GM23338 (cell line): ENCODE results near the gene ZNF782. TPM values are rescaled to one million over a fixed set of nuclear protein-coding genes. Genes with fewer than 3 reads are reported as not detected.
"Not testable (repeated sequence)": the region's sequence is repeated elsewhere in the genome, so short reads cannot be mapped to it uniquely, and the experiment has no call there.

Source experiments
- ATAC-seq: fragments of 200-7000 bp; cut with Tn5 transposase; 3 replicates; pipeline ENCODE4 v1.9.1; 2020
- DNase-seq: peaks from one replicate; pipeline ENCODE4 v3.0.0-alpha.2; 2015; ENCODE audit warnings: low spot score
- H2AFZ ChIP-seq: fragments of 200-600 bp; sonication (generic); 2 replicates; pipeline ENCODE4 v1.8.0; 2016; ENCODE audit warnings: antibody characterized with exemption, mild to moderate bottlenecking, moderate library complexity
- H3F3A ChIP-seq: fragments of 200-600 bp; sonication (generic); replicated peaks from 2 replicates; pipeline ENCODE4 v1.8.0; 2017; ENCODE audit warnings: antibody characterized with exemption, mixed run types, low read depth
- H3K27ac ChIP-seq: fragments of 200-600 bp; sonication (generic); 2 replicates; pipeline ENCODE4 v1.6.1; 2016; ENCODE audit warnings: low read depth
- H3K27me3 ChIP-seq: fragments of 200-600 bp; sonication (generic); 2 replicates; pipeline ENCODE4 v1.8.0; 2016; ENCODE audit warnings: mild to moderate bottlenecking, mixed run types, moderate library complexity; ENCODE audit not compliant: insufficient read depth
- H3K36me3 ChIP-seq: fragments of 200-600 bp; sonication (generic); 2 replicates; pipeline ENCODE4 v1.8.0; 2016; ENCODE audit warnings: mild to moderate bottlenecking; ENCODE audit not compliant: insufficient read depth
- H3K4me1 ChIP-seq: fragments of 200-600 bp; sonication (generic); 2 replicates; pipeline ENCODE4 v1.8.0; 2016; ENCODE audit warnings: mild to moderate bottlenecking, moderate library complexity; ENCODE audit not compliant: insufficient read depth
- H3K4me2 ChIP-seq: fragments of 200-600 bp; sonication (generic); 2 replicates; pipeline ENCODE4 v1.7.1; 2017; ENCODE audit warnings: mixed run types
- H3K4me3 ChIP-seq: fragments of 200-600 bp; sonication (generic); 2 replicates; pipeline ENCODE4 v1.6.1; 2016; ENCODE audit warnings: mixed run types
- H3K79me2 ChIP-seq: fragments of 200-600 bp; sonication (generic); replicated peaks from 2 replicates; pipeline ENCODE4 v1.8.0; 2017; ENCODE audit warnings: mild to moderate bottlenecking; ENCODE audit not compliant: insufficient read depth
- H3K9me2 ChIP-seq: fragments of 200-600 bp; sonication (generic); 2 replicates; pipeline ENCODE4 v1.8.0; 2017; ENCODE audit not compliant: insufficient read depth
- H4K20me1 ChIP-seq: fragments of 200-600 bp; sonication (generic); replicated peaks from 2 replicates; pipeline ENCODE4 v1.8.0; 2017; ENCODE audit warnings: mild to moderate bottlenecking; ENCODE audit not compliant: insufficient read depth
- H3K27ac Mint-ChIP-seq: 2 replicates; pipeline ENCODE4 v1.8.0; 2020; ENCODE audit warnings: inconsistent platforms, mild to moderate bottlenecking, moderate library complexity, mixed read lengths
- H3K27me3 Mint-ChIP-seq: 3 replicates; pipeline ENCODE4 v1.8.0; 2022; ENCODE audit warnings: low read depth, mild to moderate bottlenecking, moderate library complexity, mixed read lengths, inconsistent platforms; ENCODE audit not compliant: insufficient read depth, poor library complexity
- H3K36me3 Mint-ChIP-seq: 3 replicates; pipeline ENCODE4 v1.8.0; 2021; ENCODE audit warnings: low read depth, mild to moderate bottlenecking, inconsistent platforms, moderate library complexity, mixed read lengths
- H3K4me1 Mint-ChIP-seq: 3 replicates; pipeline ENCODE4 v1.8.0; 2020; ENCODE audit warnings: mild to moderate bottlenecking, inconsistent platforms, mixed read lengths
- H3K4me3 Mint-ChIP-seq: 3 replicates; pipeline ENCODE4 v1.8.0; 2021; ENCODE audit warnings: moderate library complexity, mild to moderate bottlenecking, inconsistent platforms, mixed read lengths
- H3K9me3 Mint-ChIP-seq: 3 replicates; pipeline ENCODE4 v1.8.0; 2020; ENCODE audit warnings: moderate library complexity, mild to moderate bottlenecking, inconsistent platforms, mixed read lengths
- CREB1 ChIP-seq: fragments of 250-450 bp; sonication (Bioruptor Pico); IDR thresholded peaks from 2 replicates; pipeline ENCODE4 v1.5.0; 2020; ENCODE audit warnings: low read depth, mild to moderate bottlenecking, moderate library complexity
- CTCF ChIP-seq, 2 experiments: fragments of 200-600 bp in 1 of 2; sonication (generic) in 1 of 2; conservative IDR thresholded peaks; 2 replicates each; pipeline versions ENCODE4 v1.5.1 to v1.6.1; 2016 to 2017; ENCODE audit warnings: antibody characterized with exemption in 2 of 2, low read depth in 2 of 2, mild to moderate bottlenecking in 2 of 2, moderate library complexity in 1 of 2
- ETS1 ChIP-seq: IDR thresholded peaks from 2 replicates; pipeline ENCODE4 v1.6.1; 2016; ENCODE audit warnings: antibody characterized with exemption
- EZH2 ChIP-seq: fragments of 200-600 bp; sonication (generic); IDR thresholded peaks from one replicate; pipeline ENCODE4 v1.8.0; 2017; ENCODE audit warnings: antibody characterized with exemption, mild to moderate bottlenecking, low read depth; ENCODE audit not compliant: unreplicated experiment
- JUNB ChIP-seq: IDR thresholded peaks from one replicate; pipeline ENCODE4 v1.6.1; 2016; ENCODE audit warnings: antibody characterized with exemption; ENCODE audit not compliant: unreplicated experiment
- NANOG ChIP-seq: IDR thresholded peaks from 2 replicates; pipeline ENCODE4 v1.6.1; 2016; ENCODE audit warnings: antibody characterized with exemption, borderline replicate concordance
- POLR2AphosphoS5 ChIP-seq: IDR thresholded peaks from 2 replicates; pipeline ENCODE4 v1.6.1; 2016; ENCODE audit warnings: antibody characterized with exemption, low read depth
- REST ChIP-seq: IDR thresholded peaks from one replicate; pipeline ENCODE4 v1.6.1; 2018; ENCODE audit warnings: antibody characterized with exemption; ENCODE audit not compliant: unreplicated experiment
- STAT1 ChIP-seq: IDR thresholded peaks from one replicate; pipeline ENCODE4 v1.6.1; 2016; ENCODE audit warnings: antibody characterized with exemption; ENCODE audit not compliant: unreplicated experiment
- ZNF114 ChIP-seq: fragments of 250-450 bp; sonication (Bioruptor Pico); IDR thresholded peaks from 2 replicates; pipeline ENCODE4 v1.5.0; 2020; ENCODE audit warnings: mild to moderate bottlenecking, moderate library complexity
- ZNF331 ChIP-seq: fragments of 250-450 bp; sonication (Bioruptor Pico); IDR thresholded peaks from 2 replicates; pipeline ENCODE4 v1.5.0; 2020; ENCODE audit warnings: low read depth, mild to moderate bottlenecking, moderate library complexity
- polyA plus RNA-seq: library from polyadenylated mRNA; unstranded; fragments of >200 nt; fragmentation: Nextera tagmentation; extraction: Ambion mirVana; gene quantifications from 2 replicates; pipeline ENCODE4 v1.2.1, GENCODE V29; 2016
- total RNA-seq: library from RNA; depleted of rRNA; stranded (reverse); fragments of >200 nt; shearing (Covaris generic); gene quantifications from 2 replicates; pipeline ENCODE4 v1.2.3, GENCODE V29; 2014

ZNF782 gene
- total and polyA plus RNA-seq, 2 experiments from 2014 or later = 2.1 to 5.0 TPM

GRCh38 chr9:96813607-96814006 is 40.7 kb downstream of the ZNF782 start:
- no peaks in the 10 kb centered on the region for H3F3A ChIP-seq
- H3K79me2 ChIP-seq = no peaks in the 10 kb centered on the region
- H3K36me3 Mint-ChIP-seq = peaks cover 47% of the 10 kb centered on the region
- no peaks in the 10 kb centered on the region for H3K27me3 ChIP-seq
- H3K4me1 Mint-ChIP-seq = no peaks in the 10 kb centered on the region
- no peak overlapping the region for H2AFZ ChIP-seq
- no peak for ATAC-seq
- DNase-seq = no peak
- no peak overlapping the region for H3K4me2 ChIP-seq
- no peak overlapping the region for H3K4me3 ChIP-seq
- no peak overlapping the region for H3K4me3 Mint-ChIP-seq
- H3K27me3 Mint-ChIP-seq = no peaks in the 10 kb centered on the region
- H3K4me1 ChIP-seq = no peaks in the 10 kb centered on the region
- no peaks in the 10 kb centered on the region; the same call in 1 of the 2 replicates for H3K9me2 ChIP-seq
- H4K20me1 ChIP-seq = no peaks in the 10 kb centered on the region
- no peak overlapping the region for H3K27ac ChIP-seq
- peaks cover 28% of the 10 kb centered on the region for H3K36me3 ChIP-seq
- H3K27ac Mint-ChIP-seq = no peak overlapping the region
- no peak for TF ChIP-seq JUNB
- no peak for TF ChIP-seq CTCF (conservative IDR thresholded peaks at IDR 0.05; ENCODE audit: low read depth in 2 of 2)
- TF ChIP-seq STAT1 = no peak
- no peak for TF ChIP-seq EZH2
- no peak for TF ChIP-seq NANOG
- TF ChIP-seq ZNF114 (CRISPR knock-in tag) = no peak
- TF ChIP-seq ETS1 = no peak
- no peak for TF ChIP-seq REST
- no peak for TF ChIP-seq POLR2AphosphoS5
- TF ChIP-seq CREB1 (CRISPR knock-in tag) = no peak
- no peak for TF ChIP-seq ZNF331 (CRISPR knock-in tag)
- peaks cover 87% of the 10 kb centered on the region for H3K9me3 Mint-ChIP-seq

- H3K27ac Mint-ChIP-seq, H3K27ac ChIP-seq, H3K4me3 ChIP-seq, H3K4me1 Mint-ChIP-seq, ATAC-seq, H3F3A ChIP-seq, DNase-seq, H3K27me3 Mint-ChIP-seq, H3K4me3 Mint-ChIP-seq, H3K27me3 ChIP-seq, H3K9me2 ChIP-seq, H3K4me1 ChIP-seq, H3K79me2 ChIP-seq, H2AFZ ChIP-seq, H3K4me2 ChIP-seq, H4K20me1 ChIP-seq: not testable (repeated sequence)
- H3K9me3 Mint-ChIP-seq = peaks cover 75% of the 10 kb centered on the region
- H3K36me3 ChIP-seq = peaks cover 13% of the 10 kb centered on the region
- peaks cover 65% of the 10 kb centered on the region for H3K36me3 Mint-ChIP-seq
Measured at GRCh38 chr9:96798959-96799358, 55.4 kb downstream of the ZNF782 start.
